Measurements from ENCODE around the gene STIP1.

The STIP1 gene

GRCh38 chr11:64251016-64251752 is 65.2 kb downstream of the STIP1 start, which contains the start of gene PLCB3:
Gene PLCB3 (plus strand): TSS chr11:64251530. CDS start chr11:64251650, 120 bp downstream.
- DNase-seq (ENCODE audit: low read depth), result no peak

GRCh38 chr11:64251753-64252002 is 65.7 kb downstream of the STIP1 start:
- DNase-seq (ENCODE audit: low read depth), result no peak

- no peak for DNase-seq (ENCODE audit: low read depth)
These were observed 66.3 kb downstream of the STIP1 start for GRCh38 chr11:64252003-64252872.

GRCh38 chr11:64253043-64253442 is 67.1 kb downstream of the STIP1 start:
- DNase-seq (ENCODE audit: low read depth), result no peak

GRCh38 chr11:64253481-64253880 is 67.5 kb downstream of the STIP1 start:
- DNase-seq (ENCODE audit: low read depth), result no peak

Measured in CMK (cell line).